Cardiac fibroblast (primary cell): ENCODE measurements around the gene CCDC83.

Source experiments
- DNase-seq, 2 donors: peaks; one replicate each; pipeline versions ENCODE4 v3.0.0 to v3.0.0-alpha.2; 2010; ENCODE audit warnings: low read depth in 2 of 2
- H3K4me3 ChIP-seq, 2 donors: replicated peaks in 1 of 2; 1 replicate in 1 of 2; 2 replicates in 1 of 2; pipeline ENCODE4 v1.5.1; 2011; ENCODE audit warnings: low read depth in 2 of 2, low read length in 2 of 2, mild to moderate bottlenecking in 2 of 2, moderate library complexity in 1 of 2
- CTCF ChIP-seq: IDR thresholded peaks from one replicate; pipeline ENCODE4 v1.5.1; 2011; ENCODE audit warnings: low read depth, mild to moderate bottlenecking, low read length, inconsistent platforms

The CCDC83 gene

GRCh38 chr11:85855341-85855656 is at the start of gene CCDC83:
TSS of gene CCDC83 (plus strand) at chr11:85855383. CDS start at chr11:85865124, 9,741 bp downstream.
- no peak for DNase-seq
- H3K4me3 ChIP-seq: peak within 1 kb of the TSS; percentile 59 to 61
- no peak for TF ChIP-seq CTCF

- no peak overlapping the region for H3K4me3 ChIP-seq
- TF ChIP-seq CTCF: no peak
- no peak for DNase-seq
Observed at GRCh38 chr11:85805387-85805786, 49.8 kb upstream of the CCDC83 start.

GRCh38 chr11:85806016-85806415 is 49.2 kb upstream of the CCDC83 start:
- no peak for DNase-seq
- no peak for TF ChIP-seq CTCF
- no peak overlapping the region for H3K4me3 ChIP-seq

- H3K4me3 ChIP-seq: no peak overlapping the region
- DNase-seq: no peak
- TF ChIP-seq CTCF: no peak
Observed at GRCh38 chr11:85806876-85807275, 48.3 kb upstream of the CCDC83 start.

GRCh38 chr11:85809191-85809590 is 46.0 kb upstream of the CCDC83 start:
- DNase-seq: no peak
- H3K4me3 ChIP-seq: no peak overlapping the region
- no peak for TF ChIP-seq CTCF

GRCh38 chr11:85809863-85810262 is 45.3 kb upstream of the CCDC83 start:
- no peak for TF ChIP-seq CTCF
- no peak overlapping the region for H3K4me3 ChIP-seq
- DNase-seq: no peak

GRCh38 chr11:85810521-85810870 is 44.7 kb upstream of the CCDC83 start:
- no peak for TF ChIP-seq CTCF

More at GRCh38 chr11:85810521-85810870, 44.7 kb upstream of the CCDC83 start:
- peak overlapping the region; percentile 41 to 58 for H3K4me3 ChIP-seq
- no peak for DNase-seq
